Small intestine (tissue), 7 donors: ENCODE measurements around the gene PPP1R15B. TPM values are rescaled to one million over a fixed set of nuclear protein-coding genes. Genes with fewer than 3 reads are reported as not detected.
A peak's percentile ranks its signal among the peaks of the same experiment; 100 is the strongest.

ENCODE experiments used
- DNase-seq, 2 donors: peaks; one replicate each; pipeline versions ENCODE4 v3.0.0 to v3.0.0-alpha.2; 2013
- FAIRE-seq: peaks from 2 replicates; lab custom pipeline; 2012; peaks lifted over from hg19 to GRCh38; lab: Jason Lieb, UNC
- H3K27ac ChIP-seq, 3 donors: one replicate each; pipeline ENCODE4 v1.5.1; 2013; ENCODE audit warnings: low read length in 2 of 3, mild to moderate bottlenecking in 2 of 3, control low read depth in 1 of 3, inconsistent platforms in 1 of 3, low read depth in 1 of 3, moderate library complexity in 1 of 3
- H3K27me3 ChIP-seq, 3 donors: one replicate each; pipeline ENCODE4 v1.6.1; 2013; ENCODE audit warnings: low read length in 3 of 3, inconsistent platforms in 1 of 3; ENCODE audit not compliant: control insufficient read depth in 3 of 3, insufficient read depth in 3 of 3
- H3K36me3 ChIP-seq, 3 donors: one replicate each; pipeline ENCODE4 v1.6.1; 2013; ENCODE audit warnings: low read length in 3 of 3, inconsistent platforms in 1 of 3, low read depth in 1 of 3, mild to moderate bottlenecking in 1 of 3, moderate library complexity in 1 of 3; ENCODE audit not compliant: control insufficient read depth in 3 of 3, insufficient read depth in 2 of 3
- H3K4me1 ChIP-seq, 3 donors: one replicate each; pipeline ENCODE4 v1.6.1; 2013; ENCODE audit warnings: low read length in 2 of 3, inconsistent platforms in 1 of 3, low read depth in 1 of 3, mild to moderate bottlenecking in 1 of 3, moderate library complexity in 1 of 3; ENCODE audit not compliant: control insufficient read depth in 3 of 3, insufficient read depth in 2 of 3
- H3K4me3 ChIP-seq, 3 donors: one replicate each; pipeline ENCODE4 v1.5.1; 2013; ENCODE audit warnings: low read length in 3 of 3, control low read depth in 1 of 3, inconsistent platforms in 1 of 3, low read depth in 1 of 3, mild to moderate bottlenecking in 1 of 3, moderate library complexity in 1 of 3
- H3K9me3 ChIP-seq, 2 donors: one replicate each; pipeline ENCODE4 v1.6.1; 2013; ENCODE audit warnings: low read depth in 1 of 2, low read length in 1 of 2; ENCODE audit not compliant: control insufficient read depth in 2 of 2, insufficient read depth in 1 of 2
- WGBS, 3 donors: extraction: QIAGEN DNeasy Blood & Tissue Kit; methylation state at CpG; one replicate each; pipeline ENCODE4 v1.1.7; 2013; 5-methylcytosine and 5-hydroxymethylcytosine counted together
- polyA plus RNA-seq, 4 donors: library from polyadenylated mRNA; stranded (reverse) in 3 of 4; unstranded in 1 of 4; fragments of 200-250 nt in 3 of 4; fragments of 120-200 nt in 1 of 4; gene quantifications; one replicate each; pipeline versions ENCODE4 v1.2.1 to v1.2.3, GENCODE V29; 2013
- donor health status: healthy with polysubstance abuse.
- donor health status: control.
- donor health status: control.
- donor health status: Bipolar disorder and iron deficiency.
- donor health status: healthy.

Gene PPP1R15B
- polyA plus RNA-seq, 4 donors = 9.4 to 48.1 (median 17.7) TPM

GRCh38 chr1:204420039-204421004, 8.7 kb upstream of the PPP1R15B start:
- Histone ChIP-seq H3K36me3 (peaks cover under 1 to 31% (median 14%) of the 10 kb centered on the region in 3 donors), H3K27me3 (no peaks in the 10 kb centered on the region), H3K4me3 (no peak overlapping the region), H3K9me3 (no peaks in the 10 kb centered on the region), H3K27ac (no peak overlapping the region), H3K4me1 (peaks cover 2 to 19% (median 7%) of the 10 kb centered on the region in 3 donors)
- 64 to 76% (median 70%) methylated on average over 7 of the region's 7 CpGs for WGBS, 3 donors
- DNase-seq (no peak), FAIRE-seq (no peak)

GRCh38 chr1:204419064-204419403, 7.4 kb upstream of the PPP1R15B start:
- Histone ChIP-seq H3K27ac (no peak overlapping the region), H3K4me3 (no peak overlapping the region), H3K27me3 (no peaks in the 10 kb centered on the region), H3K36me3 (peaks cover 0 to 22% (median 2%) of the 10 kb centered on the region in 3 donors), H3K4me1 (peaks cover 2 to 17% (median 7%) of the 10 kb centered on the region in 3 donors), H3K9me3 (no peaks in the 10 kb centered on the region)
- DNase-seq (peak in 1 of 2 donors; percentile 46), FAIRE-seq (no peak)

- WGBS, 3 donors = 69 to 79% (median 75%) methylated on average over 10 of the region's 10 CpGs
- DNase-seq (no peak), FAIRE-seq (no peak)
- Histone ChIP-seq H3K27me3 (no peaks in the 10 kb centered on the region), H3K9me3 (no peaks in the 10 kb centered on the region), H3K27ac (peak overlapping the region; percentile 57 to 98 (median 65)), H3K4me3 (no peak overlapping the region), H3K36me3 (peaks cover 0 to 15% (median 0%) of the 10 kb centered on the region in 3 donors), H3K4me1 (peaks cover 2 to 17% (median 7%) of the 10 kb centered on the region in 3 donors)
Measured at GRCh38 chr1:204418174-204419063, 6.8 kb upstream of the PPP1R15B start.

GRCh38 chr1:204417074-204417997, 5.7 kb upstream of the PPP1R15B start:
- peak overlapping the region; percentile 57 to 98 (median 65) for H3K27ac ChIP-seq
- H3K4me1 ChIP-seq = peaks cover 2 to 17% (median 7%) of the 10 kb centered on the region in 3 donors
- WGBS, 3 donors = 6 to 32% (median 29%) methylated on average over 10 of the region's 10 CpGs
- no peaks in the 10 kb centered on the region for H3K9me3 ChIP-seq
- H3K36me3 ChIP-seq = peaks cover 0 to 9% (median 0%) of the 10 kb centered on the region in 3 donors
- DNase-seq (peak; percentile 84 to 94), FAIRE-seq (no peak)
- no peak overlapping the region for H3K4me3 ChIP-seq
- no peaks in the 10 kb centered on the region for H3K27me3 ChIP-seq

- FAIRE-seq (no peak), DNase-seq (no peak)
- H3K27ac ChIP-seq = peak overlapping the region in 2 of 3 donors; percentile 65 to 98
- H3K4me3 ChIP-seq = no peak overlapping the region
- H3K27me3 ChIP-seq = no peaks in the 10 kb centered on the region
- H3K9me3 ChIP-seq = no peaks in the 10 kb centered on the region
- peaks cover 2 to 17% (median 7%) of the 10 kb centered on the region in 3 donors for H3K4me1 ChIP-seq
- H3K36me3 ChIP-seq = peaks cover 0 to 3% (median 0%) of the 10 kb centered on the region in 3 donors
Measured at GRCh38 chr1:204416589-204417073, 5.0 kb upstream of the PPP1R15B start.

GRCh38 chr1:204415351-204415750, 3.7 kb upstream of the PPP1R15B start:
- Histone ChIP-seq H3K27ac (no peak overlapping the region), H3K27me3 (no peaks in the 10 kb centered on the region), H3K36me3 (peaks cover 0 to 3% (median 0%) of the 10 kb centered on the region in 3 donors), H3K4me3 (no peak overlapping the region), H3K9me3 (no peaks in the 10 kb centered on the region), H3K4me1 (peaks cover 2 to 17% (median 7%) of the 10 kb centered on the region in 3 donors)
- WGBS, 3 donors = 87 to 97% (median 96%) methylated on average over 3 of the region's 3 CpGs
- FAIRE-seq (no peak), DNase-seq (no peak)

- H3K36me3 ChIP-seq = peaks cover 0 to 3% (median 0%) of the 10 kb centered on the region in 3 donors
- peaks cover 2 to 17% (median 7%) of the 10 kb centered on the region in 3 donors for H3K4me1 ChIP-seq
- H3K4me3 ChIP-seq = no peak overlapping the region
- DNase-seq (no peak), FAIRE-seq (no peak)
- no peaks in the 10 kb centered on the region for H3K27me3 ChIP-seq
- no peak overlapping the region for H3K27ac ChIP-seq
- no peaks in the 10 kb centered on the region for H3K9me3 ChIP-seq
Measured at GRCh38 chr1:204414016-204414415, 2.4 kb upstream of the PPP1R15B start.
